Activated CD4-positive, alpha-beta T cell treated with anti-CD3 and anti-CD28 coated beads, Interleukin-2, Interleukin-4, amounts not matched to agents 100 ng/mL and 50 ng/mL, durations not matched to agents 16 hours and 8 hours (primary cell): Measurements from ENCODE around the gene LATS1.

ENCODE experiments used
- DNase-seq: peaks from one replicate; pipeline ENCODE4 v3.0.0-alpha.2; 2020; ENCODE audit warnings: low spot score

The LATS1 gene

DNA sequence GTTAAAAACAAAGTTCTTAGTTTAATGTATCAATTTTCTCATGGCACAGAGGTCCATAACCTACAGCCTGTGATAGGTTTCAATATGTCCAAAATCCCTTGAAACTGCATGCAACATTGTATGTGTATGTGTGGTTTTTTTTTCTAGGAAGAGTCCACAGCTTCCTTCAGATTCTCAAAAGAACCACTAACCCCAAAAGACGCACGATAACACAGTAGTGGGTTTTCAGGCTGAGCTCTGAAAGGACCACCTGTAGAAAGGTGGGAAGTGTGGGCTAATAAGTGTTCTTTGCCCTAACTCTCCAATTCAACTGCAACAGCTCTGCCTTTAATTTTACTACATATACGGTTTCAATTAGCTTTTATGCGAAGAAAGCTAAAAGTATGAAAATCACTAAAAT, 57.9 kb downstream of the LATS1 start:
- no peak for DNase-seq

DNA sequence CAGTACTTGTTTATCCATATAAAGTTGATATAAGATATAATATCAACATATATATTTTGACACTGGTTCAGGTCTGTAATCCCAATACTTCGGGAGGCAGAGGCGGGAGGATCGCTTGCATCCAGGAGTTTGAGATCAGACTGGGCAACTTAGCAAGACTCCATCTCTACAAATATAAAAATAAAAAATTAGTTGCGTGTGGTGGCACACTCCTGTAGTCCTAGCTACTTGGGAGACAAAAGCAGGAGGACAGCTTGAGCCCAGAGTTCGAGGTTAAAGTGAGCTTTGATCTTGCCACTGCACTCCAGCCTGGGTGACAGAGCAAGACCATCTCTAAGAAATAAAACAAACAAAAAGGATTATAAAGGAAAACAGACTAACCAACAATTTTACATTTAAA, 60.5 kb downstream of the LATS1 start:
- no peak for DNase-seq

DNA sequence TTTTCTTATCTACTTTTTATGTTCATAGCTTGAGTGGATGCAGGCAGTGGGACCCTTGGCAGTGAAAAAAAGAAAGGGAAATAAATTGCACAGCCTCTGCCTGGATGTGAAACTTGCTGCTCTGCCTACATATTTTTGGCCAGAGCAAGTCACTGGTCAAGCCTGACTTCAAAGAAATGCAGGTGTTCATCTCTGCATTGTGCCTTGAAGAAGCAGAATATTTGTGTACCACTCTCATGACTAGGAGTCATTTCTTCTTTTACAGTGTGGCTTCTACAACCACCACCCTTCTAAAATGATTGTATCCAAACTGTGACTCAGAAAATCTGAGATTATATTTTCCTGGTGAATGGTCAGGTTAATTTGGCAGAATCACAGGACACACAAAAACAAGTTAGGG, 66.8 kb downstream of the LATS1 start:
- no peak for DNase-seq

- DNase-seq: peak; percentile 92
Observed at GRCh38 chr6:149648148-149649145, 69.5 kb downstream of the LATS1 start, which contains the start of gene KATNA1. Gene KATNA1 (minus strand): TSS chr6:149648714. CDS start chr6:149638547, 10,167 bp downstream.

GRCh38 chr6:149646599-149646998, 71.3 kb downstream of the LATS1 start:
- no peak for DNase-seq

- no peak for DNase-seq
Observed at GRCh38 chr6:149642829-149643580, 74.9 kb downstream of the LATS1 start.

DNA sequence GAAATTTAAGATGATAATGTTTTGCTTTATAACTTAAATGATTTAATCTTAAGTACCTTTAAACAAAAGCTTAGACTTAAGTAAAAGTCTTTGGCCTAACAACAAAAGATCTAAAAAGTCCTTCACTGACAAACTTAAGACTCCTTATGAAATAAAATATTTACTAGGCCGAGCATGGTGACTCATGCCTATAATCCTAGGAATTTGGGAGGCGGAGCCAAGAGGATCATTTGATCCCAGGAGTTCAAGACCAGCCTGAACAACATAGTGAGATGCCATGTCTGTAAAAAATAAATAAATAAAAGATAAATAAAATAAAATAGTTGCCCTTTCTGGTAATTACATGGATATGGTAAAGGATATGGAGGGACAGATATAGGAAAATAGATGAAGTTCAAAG, 81.8 kb downstream of the LATS1 start:
- DNase-seq: no peak

GRCh38 chr6:149634315-149634714, 83.6 kb downstream of the LATS1 start:
- no peak for DNase-seq

GRCh38 chr6:149628875-149629510, 88.9 kb downstream of the LATS1 start:
- peak; percentile 11 for DNase-seq

DNA sequence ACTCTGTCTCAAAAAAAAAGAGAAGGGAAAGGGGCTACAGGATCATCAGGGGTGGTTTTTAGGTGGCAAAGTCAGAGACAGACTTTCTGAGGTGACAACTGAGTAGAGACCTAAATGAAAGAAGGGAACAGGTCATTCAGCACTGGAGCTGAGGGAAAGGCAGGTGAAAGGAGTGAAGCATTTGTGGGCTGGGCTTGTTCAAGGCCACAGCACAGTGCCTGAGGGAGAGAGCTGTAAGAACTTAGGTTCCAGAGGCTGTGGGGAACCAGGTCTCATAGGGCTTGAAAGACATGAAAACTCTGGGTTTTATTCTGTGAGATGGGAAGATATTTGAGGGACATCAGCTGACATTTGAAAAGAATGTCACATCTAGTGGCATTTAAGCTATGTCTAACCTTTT, 90.2 kb downstream of the LATS1 start:
- DNase-seq: no peak

DNA sequence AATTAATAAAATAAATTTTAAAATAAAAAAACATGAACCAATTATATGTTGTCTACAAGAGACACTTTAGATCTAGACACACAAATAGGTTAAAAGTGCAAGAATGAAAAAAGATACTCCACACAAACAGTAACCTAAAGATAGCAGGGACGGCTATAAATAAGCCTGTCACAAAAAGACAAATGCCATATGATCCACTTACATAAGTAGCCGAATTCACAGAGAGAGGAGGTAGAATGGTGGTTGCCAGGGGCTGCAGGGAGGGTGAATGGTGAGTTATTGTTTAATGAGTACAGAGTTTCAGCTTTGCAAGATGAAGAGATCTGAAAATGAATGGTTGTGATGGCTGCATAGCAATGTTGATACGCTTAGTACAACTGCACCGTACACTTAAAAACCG, 102.1 kb downstream of the LATS1 start:
- DNase-seq: no peak

DNA sequence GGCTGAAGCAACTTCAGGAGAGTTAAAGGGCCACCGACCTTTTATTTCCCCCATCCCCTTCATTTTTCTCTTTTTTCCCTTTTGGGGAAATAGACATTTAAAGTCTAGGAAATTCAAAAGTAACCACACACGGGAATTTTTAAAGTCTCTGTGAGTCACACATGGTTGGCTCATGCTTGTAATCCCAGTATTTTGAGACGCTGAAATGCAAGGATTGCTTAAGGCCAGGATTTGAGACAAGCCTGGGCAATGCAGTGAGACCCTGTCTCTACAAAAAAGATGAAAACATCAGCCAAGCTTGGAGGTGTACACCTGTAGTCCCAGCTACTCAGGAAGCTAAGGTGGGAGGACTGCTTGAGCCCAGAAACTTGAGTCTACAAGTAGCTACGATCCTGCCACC, 103.6 kb downstream of the LATS1 start:
- no peak for DNase-seq

DNA sequence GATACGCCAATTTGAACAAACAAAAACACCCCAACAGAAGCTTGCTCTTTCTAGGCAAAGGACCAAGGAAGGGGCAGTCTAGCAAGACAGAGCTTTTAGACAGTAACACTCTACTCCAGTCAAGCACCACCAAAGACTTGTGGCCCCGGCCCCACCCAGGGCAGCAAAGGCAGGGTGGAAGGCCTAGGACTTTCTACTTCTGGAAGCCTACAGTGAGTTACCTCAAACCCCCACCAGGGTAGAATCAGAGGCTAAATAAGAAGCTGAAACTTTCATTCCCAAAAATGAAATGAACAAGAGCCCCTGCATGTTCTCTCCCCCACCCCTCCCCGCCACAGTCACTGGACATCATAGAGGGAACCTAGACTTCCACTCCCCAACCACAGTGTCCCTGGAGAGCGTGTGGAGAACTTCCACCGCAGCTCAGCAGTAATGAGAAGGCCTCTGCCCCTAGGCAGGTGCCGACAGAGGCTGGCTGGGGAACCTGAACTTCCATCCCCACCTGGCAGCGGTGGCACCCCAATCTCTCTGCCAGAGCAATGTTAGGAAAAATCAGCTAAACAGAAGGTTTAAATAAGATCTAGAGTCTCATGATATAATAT, 109.4 kb downstream of the LATS1 start:
- DNase-seq: no peak
